ENCODE results near the gene RAB30. TPM values are rescaled to one million over a fixed set of nuclear protein-coding genes. Genes with fewer than 3 reads are reported as not detected.

RAB30 gene
- total RNA-seq, 2 experiments from 2014 or later: 9.8 to 10.9 TPM

DNA sequence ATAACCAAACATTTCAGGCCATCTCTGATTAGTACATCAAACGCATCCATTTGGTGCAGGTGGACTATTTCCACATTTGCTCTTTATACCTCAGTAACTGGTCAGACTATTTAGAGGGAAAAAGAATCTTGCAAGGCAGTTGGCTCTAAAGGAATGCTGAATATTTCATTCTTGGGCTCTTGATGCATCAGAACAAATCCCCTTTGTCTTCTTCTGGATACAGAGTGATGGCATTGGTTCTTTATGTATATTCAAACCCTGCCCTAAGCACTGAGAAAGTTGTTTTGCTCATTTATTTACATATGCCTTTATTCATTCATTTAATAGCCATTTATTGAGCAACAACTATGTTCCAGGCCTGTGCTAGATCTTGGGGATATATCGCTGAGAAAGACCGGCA is 31.1 kb upstream of the RAB30 start:
- ATAC-seq (no peak), DNase-seq (no peak)
- no peaks in the 10 kb centered on the region for H3K36me3 Mint-ChIP-seq (ENCODE audit: low read depth)
- CTCF ChIA-PET: interaction anchor here (1.3 kb wide), 1 partner anchor 235 kb away, joined by 3 read pairs; no protein-coding TSS in a partner anchor
- no peaks in the 10 kb centered on the region for H3K9me3 Mint-ChIP-seq
- H3K27me3 Mint-ChIP-seq: no peaks in the 10 kb centered on the region
- H3K4me1 Mint-ChIP-seq (ENCODE audit: low read depth): no peaks in the 10 kb centered on the region
- no peak overlapping the region for H3K27ac Mint-ChIP-seq
- POLR2A ChIA-PET: no interaction called here
- no peak overlapping the region for H3K4me3 Mint-ChIP-seq
- intact Hi-C loops (cut with micrococcal nuclease): no loop called here
- TF ChIP-seq, protein P1, sequence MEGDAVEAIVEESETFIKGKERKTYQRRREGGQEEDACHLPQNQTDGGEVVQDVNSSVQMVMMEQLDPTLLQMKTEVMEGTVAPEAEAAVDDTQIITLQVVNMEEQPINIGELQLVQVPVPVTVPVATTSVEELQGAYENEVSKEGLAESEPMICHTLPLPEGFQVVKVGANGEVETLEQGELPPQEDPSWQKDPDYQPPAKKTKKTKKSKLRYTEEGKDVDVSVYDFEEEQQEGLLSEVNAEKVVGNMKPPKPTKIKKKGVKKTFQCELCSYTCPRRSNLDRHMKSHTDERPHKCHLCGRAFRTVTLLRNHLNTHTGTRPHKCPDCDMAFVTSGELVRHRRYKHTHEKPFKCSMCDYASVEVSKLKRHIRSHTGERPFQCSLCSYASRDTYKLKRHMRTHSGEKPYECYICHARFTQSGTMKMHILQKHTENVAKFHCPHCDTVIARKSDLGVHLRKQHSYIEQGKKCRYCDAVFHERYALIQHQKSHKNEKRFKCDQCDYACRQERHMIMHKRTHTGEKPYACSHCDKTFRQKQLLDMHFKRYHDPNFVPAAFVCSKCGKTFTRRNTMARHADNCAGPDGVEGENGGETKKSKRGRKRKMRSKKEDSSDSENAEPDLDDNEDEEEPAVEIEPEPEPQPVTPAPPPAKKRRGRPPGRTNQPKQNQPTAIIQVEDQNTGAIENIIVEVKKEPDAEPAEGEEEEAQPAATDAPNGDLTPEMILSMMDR (IDR thresholded peaks at IDR 0.05): no peak

DNA sequence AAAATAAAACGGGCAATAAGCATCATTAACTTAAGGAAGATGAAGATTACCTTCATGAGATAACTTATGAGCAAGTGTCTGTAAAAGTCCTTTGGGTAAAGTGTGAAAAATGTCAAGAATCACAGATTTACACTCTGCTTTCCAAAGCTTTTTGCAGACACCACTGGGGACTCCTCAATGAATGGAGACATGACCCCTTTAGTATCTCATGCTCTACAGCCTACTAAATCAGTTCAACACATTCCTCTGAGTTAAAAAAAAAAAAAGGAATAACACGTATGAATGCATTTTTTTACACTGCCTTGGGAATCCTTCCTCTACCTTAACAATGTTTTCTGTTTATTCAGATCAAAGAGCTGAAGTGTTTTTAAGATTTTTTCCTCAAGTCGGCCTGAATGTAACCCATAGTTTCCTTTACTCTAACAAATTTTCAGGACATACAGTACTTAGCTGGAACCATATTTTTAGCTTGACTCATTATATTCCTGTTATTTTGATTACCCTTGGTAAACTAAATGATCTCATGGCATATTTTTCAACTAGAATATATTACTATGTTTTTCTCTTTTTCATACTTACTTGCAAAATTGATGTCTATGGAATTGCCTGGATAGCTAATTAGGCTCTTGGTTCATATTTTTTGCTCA is 25.9 kb upstream of the RAB30 start:
- TF ChIP-seq, protein P1 (IDR thresholded peaks at IDR 0.05): no peak
- H3K4me1 Mint-ChIP-seq (ENCODE audit: low read depth): no peaks in the 10 kb centered on the region
- no peak for DNase-seq
- H3K27me3 Mint-ChIP-seq: no peaks in the 10 kb centered on the region
- CTCF ChIA-PET: interaction anchor here (1.1 kb wide), 1 partner anchor 38 kb away, joined by 3 read pairs; no protein-coding TSS in a partner anchor
- H3K4me3 Mint-ChIP-seq: no peak overlapping the region
- no peak for ATAC-seq
- intact Hi-C loops (cut with micrococcal nuclease): no loop called here
- POLR2A ChIA-PET: interaction anchor here (0.6 to 0.7 kb wide), 2 partner anchors 149 to 712 kb away, joined by 3 to 4 read pairs; no protein-coding TSS in a partner anchor
- H3K27ac Mint-ChIP-seq: no peak overlapping the region
- H3K36me3 Mint-ChIP-seq (ENCODE audit: low read depth): no peaks in the 10 kb centered on the region
- H3K9me3 Mint-ChIP-seq: no peaks in the 10 kb centered on the region

DNA sequence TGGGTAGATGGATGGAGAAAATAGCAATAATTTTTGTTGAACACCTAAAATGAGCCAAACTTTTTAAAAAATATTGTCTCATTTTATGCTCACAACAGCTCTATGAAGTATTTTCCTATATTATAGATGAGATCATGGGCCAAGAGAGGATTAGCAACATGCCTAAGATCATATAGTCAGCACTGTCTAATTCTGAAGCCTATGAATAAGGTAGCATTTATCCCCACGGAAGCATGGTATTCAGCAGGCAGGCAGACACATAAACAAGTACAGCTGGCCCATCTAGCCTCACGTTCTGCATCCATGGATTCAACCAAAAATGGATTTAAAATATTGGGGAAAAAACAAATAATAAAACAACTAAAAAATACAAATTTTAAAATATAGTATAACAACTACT is 21.9 kb upstream of the RAB30 start:
- Mint-ChIP-seq H3K4me3 (no peak overlapping the region), H3K36me3 (ENCODE audit: low read depth) (no peaks in the 10 kb centered on the region), H3K27ac (no peak overlapping the region), H3K4me1 (ENCODE audit: low read depth) (peaks cover 5% of the 10 kb centered on the region), H3K9me3 (no peaks in the 10 kb centered on the region), H3K27me3 (no peaks in the 10 kb centered on the region)
- ATAC-seq: no peak
- TF ChIP-seq, protein P1 (IDR thresholded peaks at IDR 0.05): no peak
- POLR2A ChIA-PET: no interaction called here
- intact Hi-C loops (cut with micrococcal nuclease): no loop called here
- CTCF ChIA-PET: no interaction called here
- DNase-seq: no peak

DNA sequence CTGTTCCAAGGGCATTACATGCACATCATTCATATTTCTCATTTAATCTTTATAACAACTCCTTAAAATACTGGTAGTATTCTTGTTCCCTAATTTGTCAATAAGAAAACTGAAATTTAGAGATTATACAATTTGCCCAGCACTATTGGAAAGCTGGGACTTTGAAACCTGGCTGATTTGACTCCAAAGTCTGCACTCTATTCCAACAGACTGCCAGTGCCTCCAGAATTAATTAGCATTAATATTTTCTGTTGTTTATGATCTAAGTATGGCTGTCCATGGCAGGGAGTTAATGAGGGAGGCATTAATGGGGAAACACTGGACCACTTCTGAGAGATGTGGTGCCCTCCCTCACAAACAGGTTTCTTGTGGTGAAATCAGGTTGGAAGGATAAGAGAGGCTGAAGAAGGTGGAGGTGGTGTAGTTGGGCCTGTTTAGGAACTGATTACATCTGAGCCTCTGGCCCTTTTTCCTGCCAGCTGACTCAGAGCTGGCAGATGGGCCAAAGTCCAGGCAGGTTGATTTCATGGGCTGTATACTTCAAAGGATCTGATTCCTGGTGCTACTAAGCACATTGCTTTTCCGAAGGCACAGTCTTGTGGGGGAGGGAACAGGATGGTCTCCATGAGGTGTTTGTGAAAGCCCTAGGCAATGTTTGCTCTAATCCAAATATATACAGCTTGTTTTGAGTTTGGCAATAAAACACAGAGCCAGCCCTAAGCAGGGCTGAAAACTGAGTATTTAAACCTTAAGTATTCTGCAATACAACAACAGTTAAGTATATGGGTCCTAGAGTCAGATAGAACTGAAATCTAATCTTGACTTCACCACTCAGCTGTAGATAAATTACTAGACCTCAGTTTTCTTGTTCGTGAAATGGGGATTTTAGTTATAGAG is 21.0 kb upstream of the RAB30 start:
- CTCF ChIA-PET: interaction anchor here (1.0 kb wide), 1 partner anchor 37 kb away, joined by 3 read pairs; no protein-coding TSS in a partner anchor
- H3K9me3 Mint-ChIP-seq: no peaks in the 10 kb centered on the region
- intact Hi-C loops (cut with micrococcal nuclease): no loop called here
- H3K27me3 Mint-ChIP-seq: no peaks in the 10 kb centered on the region
- POLR2A ChIA-PET: no interaction called here
- no peak for ATAC-seq
- TF ChIP-seq, protein P1 (IDR thresholded peaks at IDR 0.05): no peak
- H3K4me3 Mint-ChIP-seq: no peak overlapping the region
- DNase-seq: no peak
- peaks cover 5% of the 10 kb centered on the region for H3K4me1 Mint-ChIP-seq (ENCODE audit: low read depth)
- H3K36me3 Mint-ChIP-seq (ENCODE audit: low read depth): no peaks in the 10 kb centered on the region
- H3K27ac Mint-ChIP-seq: no peak overlapping the region

DNA sequence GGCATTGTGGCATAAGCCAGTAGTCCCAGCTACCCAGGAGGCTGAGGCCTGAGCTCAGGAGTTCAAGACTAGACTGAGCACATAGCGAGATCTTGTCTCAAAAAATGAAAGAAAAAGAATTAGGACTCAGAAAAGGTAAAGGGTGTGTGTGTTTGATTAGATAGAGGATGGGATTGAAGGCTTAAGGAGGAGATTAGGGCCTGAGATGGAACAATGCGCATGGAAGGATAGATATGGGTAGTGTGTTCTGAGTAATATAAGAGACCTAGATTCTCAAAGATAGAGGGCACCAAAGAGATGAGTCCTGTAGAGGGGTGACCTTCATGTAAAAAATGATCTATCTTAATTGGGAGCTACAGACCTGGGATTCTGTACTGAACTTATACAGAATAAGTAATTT is 17.3 kb upstream of the RAB30 start:
- CTCF ChIA-PET: interaction anchor here (0.6 to 2.6 kb wide), 8 partner anchors 9 to 204 kb away, joined by 3 to 6 read pairs (median 3); no protein-coding TSS in a partner anchor
- Mint-ChIP-seq H3K9me3 (no peaks in the 10 kb centered on the region), H3K36me3 (ENCODE audit: low read depth) (no peaks in the 10 kb centered on the region), H3K27ac (no peak overlapping the region), H3K4me3 (no peak overlapping the region), H3K4me1 (ENCODE audit: low read depth) (peaks cover 12% of the 10 kb centered on the region), H3K27me3 (no peaks in the 10 kb centered on the region)
- POLR2A ChIA-PET: no interaction called here
- ATAC-seq: no peak
- no peak for DNase-seq
- TF ChIP-seq, protein P1 (IDR thresholded peaks at IDR 0.05): no peak
- intact Hi-C loops (cut with micrococcal nuclease): no loop called here

Measured in activated CD8-positive, alpha-beta T cell treated with anti-CD3 and anti-CD28 coated beads for 36 hours (primary cell).